Mammary epithelial cell (primary cell): ENCODE measurements around the gene ISCU.

Source experiments
- EZH2 ChIP-seq: IDR thresholded peaks from 2 replicates; pipeline ENCODE4 v1.6.1; 2012; ENCODE audit warnings: low read length, inconsistent platforms, borderline replicate concordance
- TF ChIP-seq, protein P1 (sequence below), 2 donors: IDR thresholded peaks in 1 of 2; conservative IDR thresholded peaks in 1 of 2; 2 replicates each; pipeline ENCODE4 v1.5.1; 2011 to 2012; ENCODE audit warnings: inconsistent platforms in 2 of 2, low read length in 2 of 2, mild to moderate bottlenecking in 2 of 2, control low read depth in 1 of 2, low read depth in 1 of 2; ENCODE audit not compliant: insufficient read depth in 1 of 2; ENCODE audit errors: extremely low read depth in 1 of 2

DNA sequence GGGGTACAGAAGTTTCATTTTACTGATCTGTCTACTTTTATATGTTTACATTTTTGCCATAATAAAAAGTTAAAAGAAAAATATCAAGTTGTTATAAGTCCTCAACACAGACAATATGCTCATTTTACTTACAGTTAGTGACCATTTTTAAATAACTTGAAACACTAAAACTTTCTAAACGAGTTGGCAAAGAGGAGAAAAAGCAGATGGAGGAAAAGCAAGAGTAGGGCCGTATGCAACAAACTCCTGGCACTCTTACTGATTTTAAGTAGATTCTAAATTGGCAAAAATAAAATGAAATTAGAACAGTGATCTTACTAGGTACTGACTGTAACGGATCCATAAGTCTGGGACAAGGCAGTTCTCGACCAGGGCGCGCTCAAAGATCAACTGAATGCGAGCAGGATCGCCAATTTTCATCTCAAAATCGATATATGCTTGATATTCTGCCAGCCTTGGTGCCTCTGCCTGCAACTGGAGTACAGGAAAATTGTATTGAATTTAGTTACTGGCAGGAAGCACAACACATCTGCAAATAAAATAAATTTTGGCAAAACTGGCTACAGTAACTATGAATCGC is 23.7 kb upstream of the ISCU start:
- TF ChIP-seq, protein P1, sequence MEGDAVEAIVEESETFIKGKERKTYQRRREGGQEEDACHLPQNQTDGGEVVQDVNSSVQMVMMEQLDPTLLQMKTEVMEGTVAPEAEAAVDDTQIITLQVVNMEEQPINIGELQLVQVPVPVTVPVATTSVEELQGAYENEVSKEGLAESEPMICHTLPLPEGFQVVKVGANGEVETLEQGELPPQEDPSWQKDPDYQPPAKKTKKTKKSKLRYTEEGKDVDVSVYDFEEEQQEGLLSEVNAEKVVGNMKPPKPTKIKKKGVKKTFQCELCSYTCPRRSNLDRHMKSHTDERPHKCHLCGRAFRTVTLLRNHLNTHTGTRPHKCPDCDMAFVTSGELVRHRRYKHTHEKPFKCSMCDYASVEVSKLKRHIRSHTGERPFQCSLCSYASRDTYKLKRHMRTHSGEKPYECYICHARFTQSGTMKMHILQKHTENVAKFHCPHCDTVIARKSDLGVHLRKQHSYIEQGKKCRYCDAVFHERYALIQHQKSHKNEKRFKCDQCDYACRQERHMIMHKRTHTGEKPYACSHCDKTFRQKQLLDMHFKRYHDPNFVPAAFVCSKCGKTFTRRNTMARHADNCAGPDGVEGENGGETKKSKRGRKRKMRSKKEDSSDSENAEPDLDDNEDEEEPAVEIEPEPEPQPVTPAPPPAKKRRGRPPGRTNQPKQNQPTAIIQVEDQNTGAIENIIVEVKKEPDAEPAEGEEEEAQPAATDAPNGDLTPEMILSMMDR (conservative IDR thresholded peaks at IDR 0.05 in 1 of 2, IDR thresholded peaks at IDR 0.05 in 1 of 2; ENCODE audit: extremely low read depth in 1 of 2, insufficient read depth in 1 of 2, low read depth in 1 of 2, low read length in 2 of 2) = no peak
- TF ChIP-seq EZH2 = no peak
